Gastroesophageal sphincter (tissue), 3 donors: Measurements from ENCODE around the gene RAP1B.

Source experiments
- CTCF ChIP-seq, 4 experiments: fragments of 200-600 bp in 2 of 4; fragments of 450-650 bp in 2 of 4; sonication (generic) in 1 of 4; IDR thresholded peaks; one replicate each; pipeline ENCODE4 v1.5.1; 2017 to 2019; ENCODE audit warnings: antibody characterized with exemption in 4 of 4, mild to moderate bottlenecking in 2 of 4, moderate library complexity in 2 of 4
- EP300 ChIP-seq: sonication (generic); formaldehyde crosslinking; IDR thresholded peaks from one replicate; pipeline ENCODE4 v1.6.1; 2017; ENCODE audit warnings: antibody characterized with exemption, mild to moderate bottlenecking
- POLR2A ChIP-seq, 2 donors: fragments of 450-650 bp; IDR thresholded peaks; one replicate each; pipeline ENCODE4 v1.6.1; 2017; ENCODE audit warnings: antibody characterized with exemption in 2 of 2, mild to moderate bottlenecking in 2 of 2, moderate library complexity in 1 of 2
- POLR2AphosphoS5 ChIP-seq: sonication (generic); formaldehyde crosslinking; IDR thresholded peaks from one replicate; pipeline ENCODE4 v1.6.1; 2017; ENCODE audit warnings: antibody characterized with exemption

GRCh38 chr12:68579254-68579653 is 31.4 kb upstream of the RAP1B start:
- TF ChIP-seq EP300 (no peak), POLR2A (IDR thresholded peaks at IDR 0.05) (no peak), CTCF (IDR thresholded peaks at IDR 0.05) (no peak), POLR2AphosphoS5 (no peak)
